ENCODE results near the gene DEXI. TPM values are rescaled to one million over a fixed set of nuclear protein-coding genes. Genes with fewer than 3 reads are reported as not detected.
A peak's percentile ranks its signal among the peaks of the same experiment; 100 is the strongest.

Gene DEXI
- total RNA-seq: 46.2 and 47.9 TPM in 2 replicates

DNA sequence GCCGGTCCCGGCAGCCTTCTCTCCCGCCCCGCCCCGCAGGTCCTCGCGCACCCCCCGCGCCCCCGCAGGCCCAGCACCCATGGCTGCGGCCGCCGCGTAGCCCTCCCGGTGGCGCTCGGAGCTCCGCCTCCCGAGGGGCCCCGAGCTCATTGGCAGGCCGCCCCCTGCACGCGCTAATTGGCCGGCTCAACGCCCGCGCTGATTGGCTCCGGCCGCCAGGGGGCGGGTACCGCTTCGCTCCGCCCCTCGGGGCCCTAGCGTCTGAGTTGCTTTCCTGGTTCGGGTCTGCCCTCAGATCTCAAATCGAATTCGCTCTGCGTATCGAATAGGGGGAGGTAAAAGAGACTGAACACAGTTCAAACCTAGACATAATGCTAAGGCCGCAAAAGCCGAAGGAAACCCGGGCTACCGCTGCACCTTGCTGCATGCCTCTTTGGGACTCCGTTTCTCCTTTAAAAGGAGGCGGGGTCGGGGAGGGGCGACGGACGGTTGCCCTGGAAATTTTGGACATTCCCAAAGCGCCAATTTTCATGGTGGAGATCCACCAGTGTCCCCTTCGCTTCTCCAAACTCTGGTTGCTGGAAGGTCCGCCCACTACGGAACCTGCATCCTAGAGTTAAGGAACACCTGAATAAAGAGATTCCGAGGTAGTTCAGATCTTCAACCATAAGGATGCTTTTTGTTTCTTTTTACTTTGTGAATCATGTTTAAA, at the start of gene DEXI:
DEXI (minus strand) TSS at position 117 of the 712 bp plus-strand sequence. CDS start 463 bp downstream, outside the sequence.
- H3K27me3 ChIP-seq (ENCODE audit: control insufficient read depth, insufficient read depth, low read length): no peaks in the 10 kb centered on the region
- peak within 1 kb of the TSS; percentile 58 for H3K4me3 ChIP-seq (ENCODE audit: low read depth, low read length)
- DNase-seq (ENCODE audit: low read depth) (peak; percentile 73), FAIRE-seq (no peak)
- TF ChIP-seq, protein P1, sequence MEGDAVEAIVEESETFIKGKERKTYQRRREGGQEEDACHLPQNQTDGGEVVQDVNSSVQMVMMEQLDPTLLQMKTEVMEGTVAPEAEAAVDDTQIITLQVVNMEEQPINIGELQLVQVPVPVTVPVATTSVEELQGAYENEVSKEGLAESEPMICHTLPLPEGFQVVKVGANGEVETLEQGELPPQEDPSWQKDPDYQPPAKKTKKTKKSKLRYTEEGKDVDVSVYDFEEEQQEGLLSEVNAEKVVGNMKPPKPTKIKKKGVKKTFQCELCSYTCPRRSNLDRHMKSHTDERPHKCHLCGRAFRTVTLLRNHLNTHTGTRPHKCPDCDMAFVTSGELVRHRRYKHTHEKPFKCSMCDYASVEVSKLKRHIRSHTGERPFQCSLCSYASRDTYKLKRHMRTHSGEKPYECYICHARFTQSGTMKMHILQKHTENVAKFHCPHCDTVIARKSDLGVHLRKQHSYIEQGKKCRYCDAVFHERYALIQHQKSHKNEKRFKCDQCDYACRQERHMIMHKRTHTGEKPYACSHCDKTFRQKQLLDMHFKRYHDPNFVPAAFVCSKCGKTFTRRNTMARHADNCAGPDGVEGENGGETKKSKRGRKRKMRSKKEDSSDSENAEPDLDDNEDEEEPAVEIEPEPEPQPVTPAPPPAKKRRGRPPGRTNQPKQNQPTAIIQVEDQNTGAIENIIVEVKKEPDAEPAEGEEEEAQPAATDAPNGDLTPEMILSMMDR (IDR thresholded peaks at IDR 0.05; ENCODE audit: insufficient read depth, low read length, severe bottlenecking): no peak
- H3K36me3 ChIP-seq (ENCODE audit: control insufficient read depth, insufficient read depth, low read length): no peaks in the 10 kb centered on the region

DNA sequence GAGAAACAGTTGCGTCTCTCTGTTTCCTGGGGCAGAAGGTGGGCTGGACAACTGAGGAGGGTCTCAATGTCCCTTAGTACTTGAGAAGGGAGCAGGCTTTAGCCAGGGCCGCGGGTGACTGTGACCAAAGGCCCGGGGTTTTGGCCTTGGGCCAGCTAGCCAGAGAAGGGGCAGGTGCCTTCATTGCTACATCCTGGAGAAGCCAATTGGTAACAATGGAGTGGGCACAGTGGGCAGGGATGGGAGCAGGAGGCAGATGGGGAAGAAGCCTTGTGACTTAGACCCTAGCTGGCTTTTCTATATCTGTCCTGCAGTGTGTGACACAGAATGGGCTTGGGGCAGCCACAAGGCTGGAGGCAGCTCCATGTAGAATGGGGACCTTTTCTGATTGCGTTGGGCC, 48.1 kb upstream of the DEXI start:
- DNase-seq (ENCODE audit: low read depth) (no peak), FAIRE-seq (no peak)
- Histone ChIP-seq H3K36me3 (ENCODE audit: control insufficient read depth, insufficient read depth, low read length) (peaks cover 2% of the 10 kb centered on the region), H3K27me3 (ENCODE audit: control insufficient read depth, insufficient read depth, low read length) (no peaks in the 10 kb centered on the region), H3K4me3 (ENCODE audit: low read depth, low read length) (no peak overlapping the region)
- TF ChIP-seq, protein P1 (IDR thresholded peaks at IDR 0.05; ENCODE audit: insufficient read depth, low read length, severe bottlenecking): no peak

DNA sequence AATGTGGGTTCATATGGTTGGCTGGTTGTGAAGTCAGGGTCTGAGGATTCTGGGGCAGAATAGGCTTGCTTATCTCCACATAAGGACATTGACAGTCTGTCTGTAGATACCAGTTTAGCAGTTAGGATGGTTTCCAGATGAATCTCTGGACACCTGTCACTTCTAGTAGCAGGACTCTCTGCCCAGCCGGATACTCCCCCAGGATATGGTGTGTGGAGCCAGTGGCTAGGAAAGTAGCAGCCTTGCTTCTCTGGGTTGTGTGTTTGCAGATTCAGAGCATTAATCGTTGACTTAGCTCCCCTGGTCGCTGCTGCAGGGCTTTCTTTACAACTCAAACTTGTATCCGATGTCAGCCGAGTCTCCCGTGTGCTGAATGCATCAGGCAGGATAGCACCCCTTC, 47.3 kb upstream of the DEXI start:
- no peak for DNase-seq (ENCODE audit: low read depth)
- FAIRE-seq: no peak
- peaks cover 2% of the 10 kb centered on the region for H3K36me3 ChIP-seq (ENCODE audit: control insufficient read depth, insufficient read depth, low read length)
- H3K4me3 ChIP-seq (ENCODE audit: low read depth, low read length): no peak overlapping the region
- H3K27me3 ChIP-seq (ENCODE audit: control insufficient read depth, insufficient read depth, low read length): no peaks in the 10 kb centered on the region
- TF ChIP-seq, protein P1 (IDR thresholded peaks at IDR 0.05; ENCODE audit: insufficient read depth, low read length, severe bottlenecking): no peak

DNA sequence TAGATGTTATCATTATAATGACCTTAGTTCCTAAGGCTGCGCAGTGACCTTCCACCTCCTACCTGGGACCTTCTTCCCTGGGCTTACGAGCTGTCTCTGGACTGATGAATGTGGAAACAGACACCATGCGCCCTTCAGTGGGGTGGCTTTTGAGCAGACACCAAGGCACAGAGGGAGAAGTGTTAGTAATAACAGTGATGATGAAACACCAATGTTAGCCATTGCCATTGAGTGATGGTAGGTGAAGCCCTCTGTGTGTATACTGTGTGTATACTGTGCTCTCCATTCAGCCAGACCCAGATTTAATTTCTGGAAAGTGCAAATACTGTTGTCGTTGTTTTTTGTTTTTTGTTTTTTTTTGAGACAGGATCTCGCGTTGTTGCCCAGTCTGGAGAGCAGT, 46.6 kb upstream of the DEXI start:
- TF ChIP-seq, protein P1 (IDR thresholded peaks at IDR 0.05; ENCODE audit: insufficient read depth, low read length, severe bottlenecking): no peak
- no peak for DNase-seq (ENCODE audit: low read depth)
- H3K27me3 ChIP-seq (ENCODE audit: control insufficient read depth, insufficient read depth, low read length): no peaks in the 10 kb centered on the region
- peaks cover 2% of the 10 kb centered on the region for H3K36me3 ChIP-seq (ENCODE audit: control insufficient read depth, insufficient read depth, low read length)
- FAIRE-seq: no peak
- H3K4me3 ChIP-seq (ENCODE audit: low read depth, low read length): no peak overlapping the region

DNA sequence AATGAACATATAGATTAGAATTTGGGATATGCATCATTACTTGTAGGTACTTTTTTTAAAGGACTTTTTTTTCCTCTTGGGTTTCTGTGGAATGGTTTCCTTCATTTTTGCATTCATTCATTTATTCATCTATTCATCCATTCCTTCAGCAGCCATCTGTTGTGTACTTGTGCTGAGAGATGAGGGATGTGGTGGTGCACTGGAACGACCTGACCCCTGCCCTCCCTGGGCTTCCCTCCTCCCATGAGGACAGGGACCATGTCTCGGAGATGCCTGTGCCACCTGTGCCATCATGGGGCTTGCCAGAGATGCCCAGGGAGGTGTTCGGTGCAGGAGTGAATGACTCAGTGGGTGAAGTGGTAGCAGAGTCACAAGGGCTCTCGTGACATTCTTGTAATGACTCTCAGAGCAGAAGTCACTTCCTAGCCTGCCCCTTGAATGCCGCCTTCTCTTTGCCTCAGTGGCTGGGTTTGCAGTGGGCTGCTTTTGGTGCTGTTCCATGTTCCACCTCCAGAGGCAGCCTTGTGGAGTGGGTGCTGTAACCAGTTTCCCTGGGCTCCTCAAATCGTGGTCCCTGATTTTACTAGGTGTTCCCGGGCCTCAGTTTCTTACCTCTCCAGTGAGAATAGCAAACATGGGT, 46.0 kb upstream of the DEXI start:
- TF ChIP-seq, protein P1 (IDR thresholded peaks at IDR 0.05; ENCODE audit: insufficient read depth, low read length, severe bottlenecking): peak; percentile 61
- H3K27me3 ChIP-seq (ENCODE audit: control insufficient read depth, insufficient read depth, low read length): no peaks in the 10 kb centered on the region
- DNase-seq (ENCODE audit: low read depth): no peak
- peaks cover 4% of the 10 kb centered on the region for H3K36me3 ChIP-seq (ENCODE audit: control insufficient read depth, insufficient read depth, low read length)
- no peak overlapping the region for H3K4me3 ChIP-seq (ENCODE audit: low read depth, low read length)
- FAIRE-seq: no peak

Measured in bronchial epithelial cell (primary cell).